HG02759 (cell line): Measurements from ENCODE around the gene FHIP1A.
"Not testable (repeated sequence)": the region's sequence is repeated elsewhere in the genome, so short reads cannot be mapped to it uniquely, and the experiment has no call there.

Experiments
- ATAC-seq: cut with Tn5 transposase; IDR thresholded peaks from one replicate; pipeline ENCODE4 v1.9.1; 2021; ENCODE audit warnings: mild to moderate bottlenecking, moderate library complexity; ENCODE audit not compliant: unreplicated experiment

Gene FHIP1A

DNA sequence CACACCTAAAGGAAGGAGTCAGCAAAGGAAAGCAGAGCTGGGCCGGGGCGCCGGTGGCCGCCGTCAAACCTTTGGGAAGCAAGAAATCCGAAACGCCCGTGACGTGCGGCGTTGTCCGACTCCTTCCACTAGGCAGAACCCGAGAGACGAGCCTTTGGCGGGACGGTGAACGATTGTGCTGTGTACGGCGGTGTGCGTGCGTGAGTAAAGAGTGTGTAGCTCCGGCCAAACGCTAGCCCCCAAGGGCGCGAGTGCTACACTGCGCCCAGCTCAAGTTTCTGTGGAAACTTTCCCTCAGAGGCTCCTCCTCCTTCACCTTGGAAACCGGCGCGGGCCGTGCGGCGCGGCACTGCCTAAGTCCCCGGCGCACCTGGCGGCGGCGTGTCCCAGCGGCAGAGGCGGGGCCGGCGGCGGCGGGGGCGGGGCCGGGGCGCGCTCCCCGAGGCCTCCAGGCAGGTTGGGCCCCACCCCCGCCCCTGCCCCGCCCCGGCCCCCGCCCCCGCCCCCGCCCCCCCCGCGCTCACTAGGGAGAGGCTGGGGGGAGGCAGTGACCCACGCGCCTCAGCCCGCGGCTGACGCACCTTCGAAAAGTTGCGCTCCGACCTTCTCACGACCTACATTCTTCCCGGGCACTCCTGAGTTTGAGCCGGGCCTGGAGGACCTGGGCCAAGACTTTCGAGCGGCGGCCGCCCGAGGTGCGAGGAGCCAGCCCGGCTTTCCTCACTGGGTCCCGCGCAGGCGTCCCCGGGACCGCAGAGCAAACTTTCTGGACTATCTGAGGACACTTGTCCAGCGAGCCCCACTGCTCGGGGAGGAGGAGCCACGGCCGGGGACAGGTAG, at the start of gene FHIP1A:
TSS of gene FHIP1A (plus strand) at position 547 of the 840 bp plus-strand sequence. CDS start 157,084 bp downstream, outside the sequence.
- ATAC-seq, result peak; percentile 85

DNA sequence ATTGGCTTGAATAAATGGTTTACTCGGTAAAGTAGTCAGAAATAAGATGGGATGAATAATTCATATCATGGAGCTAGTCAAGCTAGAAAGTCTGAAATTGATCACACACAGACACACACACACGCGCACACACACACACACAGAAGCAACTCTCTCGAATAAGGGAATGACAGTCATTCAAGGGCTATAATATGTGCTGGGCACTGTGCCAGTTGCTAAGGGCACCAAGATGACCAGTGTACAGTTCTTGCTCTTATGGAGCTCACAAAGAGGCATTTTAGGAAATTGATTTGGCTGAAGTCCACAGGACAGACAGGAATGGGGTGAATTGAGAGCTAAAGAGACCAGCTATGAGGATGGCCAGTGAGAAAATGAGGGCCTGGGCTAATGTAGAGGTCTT, 49.4 kb upstream of the FHIP1A start:
- no peak for ATAC-seq

DNA sequence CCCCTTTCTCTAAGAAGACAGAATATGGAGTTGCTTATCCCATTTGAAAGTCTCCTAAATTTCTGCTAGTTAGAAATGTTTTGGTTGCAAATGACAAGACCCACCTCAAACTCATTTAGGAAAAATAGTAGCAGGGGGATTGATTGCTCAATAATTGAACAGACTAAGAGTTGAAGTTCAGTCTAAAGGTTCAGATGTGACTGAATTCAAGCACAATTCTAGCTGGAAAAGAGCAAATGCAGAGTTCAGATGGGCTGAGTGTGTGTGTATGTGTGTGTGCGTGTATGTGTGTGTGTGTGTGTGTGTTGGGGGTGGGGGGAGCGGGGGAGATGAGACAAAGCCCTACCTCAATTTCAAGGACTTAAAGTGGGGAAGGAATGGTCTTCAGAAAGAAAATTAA, 47.9 kb upstream of the FHIP1A start:
- no peak for ATAC-seq

DNA sequence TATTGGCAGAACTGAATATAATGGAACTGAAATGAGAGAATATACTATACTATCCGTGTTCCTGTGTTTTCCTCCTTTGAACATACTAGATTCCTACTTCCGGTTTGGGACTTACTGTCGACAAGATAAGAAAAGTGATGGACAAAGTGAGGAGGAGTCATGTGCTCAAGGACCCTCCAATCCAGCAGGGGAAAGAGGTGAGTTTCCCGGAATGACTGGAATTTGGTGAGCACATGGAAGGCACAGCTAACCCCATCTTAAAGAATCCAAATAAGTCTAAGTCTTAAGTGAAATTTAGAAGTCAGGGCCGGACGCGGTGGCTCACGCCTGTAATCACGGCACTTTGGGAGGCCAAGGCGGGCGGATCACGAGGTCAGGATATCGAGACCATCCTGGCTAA, 47.0 kb upstream of the FHIP1A start:
- no peak for ATAC-seq

DNA sequence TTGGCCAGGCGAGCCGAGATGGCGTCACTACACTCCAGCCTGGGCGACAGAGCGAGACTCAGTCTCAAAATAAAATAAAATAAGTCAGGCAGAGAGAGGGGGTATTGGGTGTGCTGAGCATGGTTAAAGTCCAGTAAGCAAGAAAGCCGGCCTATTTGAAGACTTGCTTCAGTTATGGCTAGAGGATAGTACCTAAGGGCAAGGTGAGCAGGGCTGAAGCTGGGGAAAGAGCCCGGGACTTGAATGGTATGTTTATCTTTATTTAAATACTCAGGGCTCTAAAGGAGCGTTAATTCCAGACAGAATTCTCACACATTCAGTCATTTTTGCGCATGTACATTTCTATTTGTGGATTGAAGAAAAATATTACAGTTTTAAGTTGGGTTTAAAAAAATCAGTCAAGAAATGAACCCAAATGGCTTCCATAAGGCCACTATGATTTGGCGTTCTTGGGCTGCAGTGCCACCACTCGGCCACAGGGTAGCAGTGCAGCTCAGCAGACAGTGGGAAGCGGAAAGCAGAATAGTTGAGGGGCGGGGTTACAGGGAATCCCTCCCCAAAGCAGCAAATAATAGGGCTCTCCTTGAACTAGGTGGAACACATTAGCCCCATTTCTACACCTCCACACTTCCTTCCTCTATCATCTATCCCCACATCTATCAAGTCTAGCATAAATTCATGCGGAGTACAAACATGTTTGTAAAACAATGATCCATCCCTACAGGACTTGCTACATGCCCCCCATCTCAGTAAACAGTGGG, 46.4 kb upstream of the FHIP1A start:
- ATAC-seq, result peak; percentile 100

DNA sequence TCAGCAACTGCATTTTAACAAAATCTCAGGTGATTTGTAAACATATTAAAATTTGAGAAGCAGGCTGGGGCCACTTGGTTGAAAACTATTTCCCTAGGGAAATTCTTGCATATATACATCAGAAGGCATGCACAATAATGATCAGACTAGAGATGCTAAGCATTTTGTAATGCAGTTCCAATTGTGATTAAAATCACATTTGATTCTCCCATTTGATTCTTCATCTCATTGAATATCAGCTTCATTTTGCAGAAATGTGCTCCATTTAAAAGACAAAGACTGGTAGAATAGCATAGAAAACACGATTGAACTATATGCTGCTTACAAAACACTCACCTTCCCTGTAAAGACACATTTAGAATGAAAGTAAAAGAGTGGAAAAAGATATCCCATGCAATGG, 32.4 kb upstream of the FHIP1A start:
- no peak for ATAC-seq

DNA sequence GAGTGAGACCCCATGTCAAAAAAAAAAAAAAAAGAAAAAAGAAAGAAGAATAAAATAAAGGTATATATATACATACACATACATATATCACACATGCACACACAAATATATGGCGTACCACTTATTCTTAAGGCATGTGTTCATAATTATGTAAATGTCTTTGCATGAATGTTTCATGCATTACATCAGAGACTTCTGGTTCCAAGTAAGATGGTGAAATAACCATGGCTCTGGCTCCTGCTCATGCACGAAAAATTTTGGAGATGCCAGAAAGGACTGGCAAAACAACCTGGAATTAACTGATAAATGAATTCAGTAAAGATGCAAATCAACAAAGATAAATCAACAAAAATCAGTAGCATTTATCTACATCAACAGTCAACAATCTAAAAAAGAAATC, 19.7 kb upstream of the FHIP1A start:
- no peak for ATAC-seq

DNA sequence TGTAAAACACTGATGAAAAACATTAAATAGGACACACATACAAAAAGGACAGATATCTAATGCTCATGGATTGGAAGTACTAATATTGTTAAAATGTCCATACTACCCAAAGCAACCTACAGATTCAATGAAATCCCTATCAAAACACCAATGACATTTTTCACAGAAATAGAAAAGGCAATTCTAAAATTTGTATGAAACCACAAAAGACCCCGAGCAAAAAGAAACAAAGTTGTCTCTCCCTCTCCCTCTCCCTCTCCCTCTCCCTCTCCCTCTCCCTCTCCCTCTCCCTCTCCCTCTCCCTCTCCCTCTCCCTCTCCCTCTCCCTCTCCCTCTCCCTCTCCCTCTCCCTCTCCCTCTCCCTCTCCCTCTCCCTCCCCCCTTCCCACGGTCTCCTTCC, 19.2 kb upstream of the FHIP1A start:
- not testable (repeated sequence) for ATAC-seq

DNA sequence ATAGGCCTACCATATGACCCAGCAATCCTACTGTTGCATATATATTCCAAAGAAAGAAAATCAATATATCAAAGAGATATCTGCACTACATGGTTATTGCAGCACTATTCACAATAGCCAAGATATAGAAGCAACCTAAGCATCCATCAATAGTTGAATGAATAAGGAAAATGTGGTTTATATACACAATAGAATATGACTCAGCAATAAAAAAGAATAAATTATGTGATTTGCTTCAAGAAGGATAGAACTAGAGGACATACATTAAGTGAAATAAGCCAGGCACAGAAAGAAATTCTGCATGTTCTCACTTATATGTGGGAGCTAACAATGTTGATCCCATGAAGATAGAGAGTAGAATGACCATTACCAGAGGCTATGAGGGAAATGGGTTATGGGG, 13.1 kb upstream of the FHIP1A start:
- no peak for ATAC-seq

DNA sequence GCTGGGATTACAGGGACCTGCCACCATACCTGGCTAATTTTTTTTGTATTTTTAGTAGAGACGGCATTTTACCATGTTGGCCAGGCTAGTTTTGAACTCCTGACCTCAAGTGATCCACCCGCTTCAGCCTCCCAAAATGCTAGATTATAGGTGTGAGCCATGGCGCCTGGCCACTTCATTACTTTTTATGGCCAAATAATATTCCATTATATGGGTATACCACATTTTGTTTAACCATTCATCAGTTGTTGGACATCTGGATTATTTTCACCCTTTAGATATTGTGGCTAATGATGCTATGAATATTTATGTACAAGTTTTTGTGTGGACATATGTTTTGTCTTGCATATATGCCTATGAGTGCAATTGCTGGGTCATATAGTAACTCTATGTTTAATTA, 8.6 kb upstream of the FHIP1A start:
- ATAC-seq, result no peak

DNA sequence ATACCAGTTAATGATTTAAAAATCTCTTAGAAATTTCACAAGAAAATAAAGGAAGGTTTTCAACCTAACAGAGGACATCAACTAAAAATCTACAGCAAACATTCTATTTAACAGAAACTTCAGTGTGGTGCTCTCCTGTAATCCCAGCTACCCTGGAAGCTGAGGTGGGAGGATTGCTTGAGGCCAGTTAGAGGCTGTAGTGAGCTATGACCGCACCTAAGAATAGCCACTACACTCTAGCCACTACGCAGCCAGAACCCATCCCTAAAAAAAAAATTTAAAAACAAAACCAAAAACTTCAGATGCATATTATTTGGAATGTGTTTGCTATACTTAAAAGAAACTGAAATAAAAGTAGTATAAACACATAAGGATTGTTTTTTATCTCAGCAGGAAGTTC, 7.2 kb upstream of the FHIP1A start:
- no peak for ATAC-seq

DNA sequence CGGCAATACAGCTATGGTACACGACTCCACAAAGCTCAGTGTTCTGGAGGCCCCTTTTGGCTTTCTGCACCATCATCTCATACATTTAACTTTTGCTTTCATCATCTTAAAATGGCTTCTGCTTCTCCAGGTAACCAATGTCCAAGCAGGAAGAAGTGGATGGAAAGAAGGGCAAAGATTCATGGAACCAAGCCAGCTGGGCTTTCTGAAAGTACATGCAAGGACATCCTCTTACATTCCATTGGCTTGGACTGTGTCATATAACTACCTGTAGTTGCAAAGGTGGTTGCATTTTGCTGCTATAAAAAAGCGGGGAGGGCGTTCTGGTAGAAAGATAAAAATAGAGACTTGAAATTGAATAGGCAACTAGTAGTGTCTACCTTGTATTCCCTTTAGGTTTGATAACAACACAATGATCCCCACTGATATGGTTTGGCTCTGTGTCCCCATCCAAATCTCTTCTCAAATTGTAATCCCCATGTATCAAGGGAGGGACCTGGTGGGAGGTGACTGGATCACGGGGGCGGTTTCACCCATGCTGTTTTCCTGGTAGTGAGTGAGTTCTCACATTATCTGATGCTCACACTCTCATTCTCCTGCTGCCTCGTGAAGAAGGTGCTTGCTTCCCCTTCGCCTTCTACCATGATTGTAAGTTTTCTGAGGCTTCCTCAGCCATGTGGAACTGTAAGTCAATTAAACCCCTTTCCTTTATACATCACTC, 6.7 kb upstream of the FHIP1A start:
- ATAC-seq, result no peak

DNA sequence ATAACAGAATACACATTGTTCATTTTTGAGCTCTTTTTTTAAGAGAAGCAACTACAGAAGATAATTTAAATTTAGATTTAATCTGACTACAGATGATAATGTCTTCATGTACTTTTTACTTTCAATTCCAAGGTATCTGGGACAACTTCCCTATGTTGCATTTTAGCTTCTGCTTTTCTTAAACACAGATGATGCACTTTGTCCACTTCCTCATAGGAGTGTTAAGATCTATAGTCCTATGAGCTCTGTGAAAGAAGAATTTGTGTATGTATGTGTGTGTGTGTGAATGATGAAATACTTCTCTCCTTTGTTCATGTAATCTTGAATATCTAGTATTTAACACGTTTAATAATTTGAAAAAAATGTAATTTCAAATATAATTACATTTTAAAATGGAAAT, 5.3 kb upstream of the FHIP1A start:
- no peak for ATAC-seq

DNA sequence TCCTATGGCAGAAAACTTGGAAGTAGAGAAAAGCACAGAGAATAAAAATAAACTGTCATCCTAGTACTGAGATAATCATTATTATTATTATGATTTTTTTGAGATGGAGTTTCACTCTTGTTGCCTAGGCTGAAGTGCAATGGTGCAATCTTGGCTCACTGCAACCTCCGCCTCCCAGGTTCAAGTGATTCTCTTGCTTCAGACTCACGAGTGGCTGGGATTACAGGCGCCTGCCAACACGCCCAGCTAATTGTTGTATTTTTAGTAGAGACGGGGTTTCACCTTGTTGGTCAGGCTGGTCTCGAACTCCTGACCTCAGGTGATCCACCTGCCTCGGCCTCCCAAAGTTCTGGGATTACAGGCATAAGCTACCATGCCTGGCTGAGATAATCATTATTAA, 4.2 kb upstream of the FHIP1A start:
- not testable (repeated sequence) for ATAC-seq

DNA sequence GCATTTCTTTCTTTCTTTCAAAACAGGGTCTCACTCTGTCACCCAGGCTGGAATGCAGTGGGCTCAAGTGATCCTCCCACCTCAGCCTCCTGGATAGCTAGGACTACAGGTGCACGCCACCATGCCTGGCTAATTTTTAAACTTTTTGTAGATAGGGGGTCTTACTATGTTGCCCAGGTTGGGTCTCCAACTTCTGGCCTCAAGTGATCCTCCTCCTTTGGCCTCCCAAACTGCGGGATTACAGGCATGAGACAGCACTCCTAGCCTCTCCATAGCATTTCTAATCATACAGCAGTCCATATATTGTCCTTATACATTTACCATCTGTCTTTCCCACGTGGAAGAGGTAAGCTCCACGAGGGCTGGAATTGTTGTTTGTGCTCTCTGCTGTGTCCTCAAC, 2.0 kb upstream of the FHIP1A start:
- ATAC-seq, result no peak

DNA sequence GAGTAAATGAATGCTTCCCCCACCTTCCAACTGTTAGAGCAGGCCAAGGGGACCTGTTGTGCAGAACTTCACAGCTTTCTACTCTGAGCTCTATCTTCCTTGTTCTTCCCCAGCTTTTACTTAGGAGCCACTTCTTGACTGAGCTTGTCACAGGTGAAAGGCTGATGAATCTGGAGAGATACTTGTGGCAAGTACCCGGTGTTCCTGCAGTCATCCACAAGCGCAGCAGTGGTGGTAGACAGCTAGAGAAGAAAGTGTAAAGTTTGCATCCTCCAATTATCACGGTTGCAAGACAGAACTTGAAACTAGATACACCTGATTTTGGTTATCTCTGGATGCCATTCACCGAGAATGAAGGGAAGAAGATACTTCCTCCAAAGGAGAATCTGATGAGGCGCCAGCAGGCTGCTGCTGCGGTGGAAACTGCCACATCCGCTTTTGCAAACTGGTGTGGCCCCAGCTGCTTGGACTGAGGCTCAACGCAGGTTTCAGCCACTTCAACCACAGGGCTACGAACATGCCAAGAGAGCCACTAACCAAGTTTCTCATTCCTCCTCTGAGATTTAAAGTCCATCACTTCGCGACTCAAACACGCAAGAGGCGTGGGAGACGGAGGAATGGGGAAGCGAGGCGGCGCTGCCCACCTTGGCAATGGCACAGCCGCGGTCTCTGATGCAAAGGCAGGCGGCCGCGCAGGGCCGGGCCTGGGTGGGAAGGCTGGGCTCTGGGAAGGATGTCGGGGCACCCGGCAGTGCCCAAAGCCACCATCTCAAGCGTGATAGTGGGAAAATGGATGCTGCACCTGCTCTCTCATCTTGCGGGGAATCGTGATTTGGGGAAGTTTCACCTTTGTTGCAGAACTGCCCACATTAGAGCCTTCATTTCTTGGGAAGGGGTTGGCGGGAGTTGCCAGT, 1.3 kb upstream of the FHIP1A start:
- ATAC-seq, result peak; percentile 69

DNA sequence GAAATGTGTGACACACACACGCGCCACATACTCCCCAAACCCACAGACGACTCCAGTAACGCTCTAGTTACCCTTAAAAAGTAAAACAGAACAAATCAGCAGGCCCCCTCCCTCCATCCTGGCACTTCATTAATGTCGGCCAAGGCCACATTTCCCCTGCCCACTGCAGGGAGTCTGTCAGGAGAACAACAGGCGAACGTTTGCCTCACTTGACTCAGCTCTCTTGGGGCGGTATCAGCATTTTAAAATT, 671 bp upstream of the FHIP1A start:
- peak; percentile 4 for ATAC-seq

DNA sequence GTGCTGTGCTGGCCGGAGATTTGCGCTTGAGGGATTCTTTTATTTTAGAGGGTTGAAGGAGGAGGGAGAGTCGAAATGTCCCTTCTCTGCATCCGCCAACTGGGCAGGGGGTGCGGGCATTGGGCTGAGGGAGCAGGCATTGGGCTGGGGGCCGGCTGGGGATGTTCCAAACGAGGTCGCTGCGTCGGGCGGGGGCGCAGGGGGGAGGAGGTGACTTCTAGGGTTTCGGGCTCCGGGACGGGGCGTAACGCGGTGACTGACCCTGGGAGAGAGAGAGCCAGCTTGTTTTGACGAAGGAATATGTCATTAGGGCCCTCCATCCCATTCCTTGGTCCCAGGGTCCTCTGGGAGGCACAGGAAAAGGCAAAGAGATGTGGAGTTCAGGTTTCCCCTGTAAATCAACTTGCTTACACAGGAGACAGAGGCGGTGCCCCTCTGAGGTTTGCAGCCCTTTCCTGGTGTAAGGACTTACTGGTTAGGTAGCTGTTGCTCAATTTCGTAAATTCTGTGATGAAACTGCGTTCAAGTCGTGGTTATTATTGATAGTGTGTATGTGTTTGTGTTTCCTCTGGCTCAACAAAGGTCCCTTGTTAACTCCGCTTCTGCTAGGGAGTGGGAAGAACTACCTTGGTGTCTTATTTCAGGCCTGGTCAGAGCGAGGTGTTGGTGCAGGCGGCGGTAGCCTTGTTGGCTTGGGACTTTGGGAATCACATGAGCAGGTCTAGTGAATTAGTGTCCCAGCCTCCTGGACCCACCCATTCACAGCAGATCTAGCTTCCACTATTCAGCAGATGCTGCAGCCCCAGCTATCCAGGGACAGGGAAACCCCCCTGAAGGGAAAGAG, 716 bp downstream of the FHIP1A start:
- no peak for ATAC-seq

DNA sequence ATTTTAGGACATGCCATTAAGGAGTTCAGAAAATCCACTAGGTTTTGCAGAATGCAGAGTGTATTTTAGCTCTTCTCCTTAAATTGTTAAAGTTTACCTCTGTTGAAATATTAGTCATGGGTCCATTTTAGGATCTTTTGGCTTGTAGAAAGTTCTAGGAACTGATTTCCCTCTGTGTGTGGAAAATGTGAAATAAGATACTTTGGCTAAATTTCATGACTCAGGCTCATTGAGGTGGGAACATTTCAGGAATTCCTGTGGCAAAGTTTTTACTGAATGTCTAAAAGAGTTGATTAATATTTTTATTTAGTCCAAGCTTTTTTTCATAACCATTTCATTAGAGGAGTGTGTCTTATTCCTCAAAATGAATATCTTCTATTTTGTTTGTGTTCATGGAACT, 7.0 kb downstream of the FHIP1A start:
- no peak for ATAC-seq

DNA sequence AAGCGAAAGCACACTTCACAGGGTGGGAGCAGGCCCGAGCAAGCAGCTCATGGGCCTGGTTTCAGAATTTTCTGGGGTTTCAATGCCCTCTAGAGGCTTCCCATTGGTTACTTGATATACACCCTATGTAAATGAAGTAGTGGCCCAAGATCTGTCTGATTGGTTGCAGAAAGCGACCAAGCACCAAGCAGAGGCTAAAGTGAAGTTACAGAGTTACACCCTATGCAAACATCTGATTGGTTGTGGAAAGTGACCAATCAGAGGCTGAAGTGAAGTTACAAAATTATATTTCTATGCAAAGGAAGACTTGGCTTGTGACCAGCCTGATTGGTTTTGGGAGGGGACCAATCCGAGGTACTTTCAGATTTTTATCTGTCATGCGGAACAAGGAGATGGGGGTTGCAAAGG, 8.2 kb downstream of the FHIP1A start:
- no peak for ATAC-seq
